ENCODE data around the gene NKG7.

- TF ChIP-seq POLR2A (IDR thresholded peaks at IDR 0.05; ENCODE audit: low read length): no peak
- TF ChIP-seq GATA1 (IDR thresholded peaks at IDR 0.05; ENCODE audit: low read depth, low read length): no peak
Observed at GRCh38 chr19:51338563-51339312, 33.7 kb downstream of the NKG7 start.
